Measurements from ENCODE around the gene MED27.

MED27 gene, protein sequence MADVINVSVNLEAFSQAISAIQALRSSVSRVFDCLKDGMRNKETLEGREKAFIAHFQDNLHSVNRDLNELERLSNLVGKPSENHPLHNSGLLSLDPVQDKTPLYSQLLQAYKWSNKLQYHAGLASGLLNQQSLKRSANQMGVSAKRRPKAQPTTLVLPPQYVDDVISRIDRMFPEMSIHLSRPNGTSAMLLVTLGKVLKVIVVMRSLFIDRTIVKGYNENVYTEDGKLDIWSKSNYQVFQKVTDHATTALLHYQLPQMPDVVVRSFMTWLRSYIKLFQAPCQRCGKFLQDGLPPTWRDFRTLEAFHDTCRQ

DNA sequence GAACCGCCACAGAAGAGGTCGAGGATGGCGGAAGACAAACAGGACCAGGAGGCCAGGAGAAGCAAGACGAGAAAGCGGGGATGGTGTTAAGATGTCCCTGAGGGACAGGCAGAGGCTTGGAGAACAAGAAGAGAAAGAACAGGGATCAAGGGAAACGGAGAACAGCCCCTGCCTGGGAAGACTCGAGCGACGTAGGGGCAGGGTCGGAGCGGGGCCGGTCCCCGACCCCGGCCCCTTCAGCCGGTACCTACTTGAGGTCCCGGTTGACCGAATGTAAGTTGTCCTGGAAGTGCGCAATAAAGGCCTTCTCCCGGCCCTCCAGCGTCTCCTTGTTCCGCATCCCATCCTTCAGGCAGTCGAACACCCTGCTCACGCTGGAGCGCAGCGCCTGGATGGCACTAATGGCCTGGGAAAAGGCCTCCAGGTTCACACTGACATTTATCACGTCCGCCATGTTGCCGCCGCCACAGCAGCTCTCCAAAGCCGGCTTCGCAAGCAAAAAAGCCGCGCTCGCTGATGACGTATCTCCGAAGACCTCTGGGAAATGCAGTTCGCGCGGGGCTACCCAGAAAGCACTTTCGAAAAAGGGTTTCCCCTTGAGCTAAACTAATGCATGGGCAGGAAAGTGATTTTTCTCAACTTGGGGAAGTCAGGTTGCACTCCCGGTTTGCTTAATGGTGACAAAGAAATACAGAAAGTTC lies at the start of gene MED27:
Gene MED27, minus strand, starts transcription at position 477 of the 701 bp plus-strand sequence. Its CDS starts 23 bp downstream, at position 454.
- DNase-seq (ENCODE audit: low read depth), result peak; percentile 46

DNA sequence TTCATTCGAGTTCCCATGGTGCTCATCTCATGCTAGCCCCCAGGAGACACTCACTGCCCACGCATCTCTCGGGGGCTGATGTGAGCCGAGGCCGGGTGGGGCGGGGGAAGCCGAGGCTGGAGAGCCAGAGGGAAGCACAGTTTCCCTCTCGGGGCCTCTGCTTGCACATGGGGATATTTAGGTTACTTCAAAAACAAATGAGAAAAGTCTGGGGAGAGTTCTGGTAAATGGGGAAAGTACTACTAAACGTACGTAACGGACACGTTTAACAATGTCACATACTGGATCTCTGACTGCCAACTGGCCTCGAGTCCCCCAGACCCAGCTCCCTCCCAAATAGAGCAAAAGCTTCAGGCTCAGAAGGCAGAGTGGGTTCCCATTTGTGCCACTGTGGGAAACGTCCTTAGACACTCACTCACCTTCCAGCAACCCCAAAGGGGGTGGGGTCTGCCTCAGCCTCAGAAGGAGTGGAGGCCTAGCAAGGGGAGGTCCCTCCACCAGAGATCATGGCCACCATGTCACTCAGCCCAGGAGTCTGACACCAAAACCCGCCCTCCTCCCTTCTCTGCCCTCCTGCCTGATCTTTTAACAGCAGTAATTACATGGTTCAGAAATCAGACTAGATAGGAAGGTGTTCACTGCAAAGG lies 48.3 kb upstream of the MED27 start:
- no peak for DNase-seq (ENCODE audit: low read depth)

DNA sequence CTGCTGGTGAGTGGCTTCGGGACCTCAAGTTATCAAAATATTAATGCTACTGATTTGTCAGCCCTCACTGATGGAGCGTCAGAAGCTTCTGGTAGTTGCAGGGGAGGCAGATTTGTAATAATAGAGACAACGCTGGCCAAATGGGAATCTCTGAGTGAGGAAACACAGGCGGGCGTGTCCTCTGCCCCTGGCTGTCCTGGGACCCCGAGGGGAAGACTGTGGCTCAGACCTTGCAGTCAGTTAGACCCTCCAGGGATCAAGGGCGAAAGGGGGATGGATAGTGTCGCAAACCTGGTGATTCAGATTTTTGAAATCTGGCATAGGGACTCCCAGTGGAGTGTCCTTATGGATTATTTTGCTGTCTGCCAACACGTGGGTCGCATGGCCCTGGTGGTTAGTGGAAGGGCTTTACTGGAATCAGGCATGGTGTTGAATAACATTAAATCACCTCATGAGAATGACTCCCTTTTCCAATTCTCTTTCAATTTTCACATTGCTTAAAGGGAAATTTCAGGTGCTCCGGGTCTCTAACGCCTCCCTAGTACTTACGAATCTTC lies 47.1 kb upstream of the MED27 start:
- no peak for DNase-seq (ENCODE audit: low read depth)

DNA sequence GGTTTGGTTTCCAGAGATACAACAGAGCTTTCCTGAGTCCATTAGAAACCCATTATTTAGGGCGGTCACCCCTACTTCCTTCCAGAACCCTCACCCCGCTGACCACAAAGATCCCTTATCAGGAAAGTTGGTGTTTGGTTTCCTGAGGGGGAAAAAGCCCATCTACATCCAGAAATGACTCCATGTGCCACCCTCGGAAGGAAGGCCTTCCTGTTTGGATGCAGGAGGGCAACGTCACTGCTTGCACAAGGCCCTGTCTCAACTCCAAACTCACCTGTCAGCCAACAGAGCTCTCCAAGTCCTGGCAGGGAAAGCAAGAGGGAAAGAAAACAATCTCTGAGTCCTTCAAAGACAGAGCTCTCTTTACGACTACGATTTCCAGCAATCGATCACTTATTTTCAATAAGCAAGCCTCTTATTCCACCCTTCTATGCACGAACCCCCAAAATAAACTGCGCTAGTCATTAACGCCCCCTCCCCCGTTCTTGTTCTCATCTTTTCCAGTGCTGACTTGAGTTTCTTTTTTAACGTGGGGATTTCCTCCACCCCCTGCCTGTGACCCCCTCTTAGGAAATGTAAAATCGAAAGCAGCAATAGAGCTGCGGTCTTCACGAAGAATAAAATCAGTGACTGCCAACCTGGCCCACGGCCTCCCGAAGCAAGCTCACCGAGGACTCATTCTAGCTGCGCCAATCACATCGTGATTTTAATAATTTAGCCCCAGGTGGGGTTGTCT lies 46.4 kb upstream of the MED27 start:
- no peak for DNase-seq (ENCODE audit: low read depth)

DNA sequence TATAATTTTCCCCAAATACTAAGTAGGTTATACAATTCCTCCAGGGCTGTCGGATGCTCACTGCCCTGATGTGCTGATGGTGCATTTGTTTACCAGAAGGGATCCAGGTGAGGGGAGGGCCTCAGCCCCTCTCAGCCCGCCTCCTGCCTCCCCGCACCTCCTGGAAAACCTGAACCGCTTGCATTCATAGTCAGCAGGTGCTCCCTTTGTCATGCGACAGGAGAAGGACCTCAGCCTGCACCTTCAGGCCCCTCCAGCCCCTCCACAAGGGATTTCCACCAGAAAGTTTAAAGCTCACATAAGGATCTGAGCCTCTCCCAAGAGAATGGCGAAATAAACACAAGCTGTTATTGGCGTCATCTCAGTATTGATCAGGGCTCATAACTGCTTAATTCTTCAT lies 45.7 kb upstream of the MED27 start:
- no peak for DNase-seq (ENCODE audit: low read depth)

DNA sequence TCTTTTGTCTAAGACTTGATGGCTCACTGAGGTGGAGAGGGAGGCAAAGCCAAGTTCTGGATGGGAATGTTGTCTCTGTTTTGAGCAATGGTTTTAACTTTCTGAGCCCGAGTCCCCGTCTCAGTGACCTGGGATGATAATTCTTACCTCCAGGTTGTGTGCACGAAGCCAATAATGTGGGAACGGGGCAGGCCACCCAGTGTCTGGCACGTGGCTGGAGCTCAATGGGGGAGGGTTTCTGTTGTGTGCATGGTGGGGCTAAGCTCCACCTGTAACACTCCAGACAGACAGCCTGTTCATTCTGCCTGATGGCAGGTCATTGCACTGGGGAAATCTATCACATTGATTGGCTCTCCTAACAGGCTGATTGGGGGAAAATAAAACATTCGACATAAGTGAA lies 45.1 kb upstream of the MED27 start:
- DNase-seq (ENCODE audit: low read depth), result no peak

DNA sequence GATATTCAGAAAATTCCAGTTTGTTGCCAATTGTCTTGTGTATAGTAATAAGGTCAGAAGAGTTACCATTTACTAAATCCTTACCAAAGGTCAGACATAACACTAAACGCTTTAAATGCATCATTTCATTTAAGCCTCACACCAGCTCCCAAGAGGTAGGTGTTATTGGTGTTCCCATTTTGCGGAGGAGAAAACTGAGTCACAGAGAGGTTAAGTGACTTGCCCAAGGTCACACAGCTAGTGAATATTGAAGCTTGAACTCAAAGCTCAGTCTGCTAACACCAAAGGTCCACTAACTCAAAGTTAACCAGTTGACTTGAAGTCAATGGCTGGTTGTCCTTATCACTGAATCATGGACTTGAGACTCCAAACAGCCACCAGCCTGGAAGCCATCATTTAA lies 41.4 kb upstream of the MED27 start:
- DNase-seq (ENCODE audit: low read depth), result no peak

DNA sequence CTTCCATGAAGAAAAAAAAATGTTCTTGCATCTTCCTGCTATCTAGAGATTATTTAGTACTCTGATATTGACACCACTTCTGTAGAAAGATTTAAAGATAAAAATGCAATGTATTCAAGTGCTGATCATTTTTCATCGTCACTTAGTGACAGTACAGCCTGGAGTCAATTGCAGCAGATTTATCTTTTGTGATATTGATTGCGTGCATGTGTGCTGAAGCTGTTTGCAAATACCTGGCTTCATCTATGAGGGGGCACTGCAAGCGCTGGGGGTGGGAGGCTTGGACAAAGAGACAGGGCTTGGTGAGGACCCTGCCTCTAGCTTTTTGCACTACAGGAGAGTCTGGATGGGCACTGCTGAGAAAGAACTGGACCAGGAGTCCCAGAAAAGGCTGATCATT lies 38.0 kb upstream of the MED27 start:
- no peak for DNase-seq (ENCODE audit: low read depth)

DNA sequence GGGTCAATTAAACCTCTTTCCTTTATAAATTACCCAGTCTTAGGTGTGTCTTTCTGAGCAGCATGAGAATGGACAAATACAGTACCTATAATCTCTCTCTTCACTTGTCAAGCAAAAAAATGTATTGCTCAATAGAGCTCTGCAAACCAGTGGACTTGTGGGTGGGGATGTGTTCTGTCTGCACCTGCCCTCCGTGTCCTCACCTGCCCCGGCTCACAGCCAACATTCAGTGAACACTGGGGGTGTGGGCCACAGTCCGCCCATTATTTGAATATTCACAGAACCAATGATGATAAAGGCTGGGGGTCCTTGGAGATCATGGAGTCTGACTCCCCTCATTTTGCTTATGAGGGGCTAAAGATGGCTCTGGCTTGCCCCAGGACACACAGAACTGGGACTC lies 36.9 kb upstream of the MED27 start:
- DNase-seq (ENCODE audit: low read depth), result no peak

DNA sequence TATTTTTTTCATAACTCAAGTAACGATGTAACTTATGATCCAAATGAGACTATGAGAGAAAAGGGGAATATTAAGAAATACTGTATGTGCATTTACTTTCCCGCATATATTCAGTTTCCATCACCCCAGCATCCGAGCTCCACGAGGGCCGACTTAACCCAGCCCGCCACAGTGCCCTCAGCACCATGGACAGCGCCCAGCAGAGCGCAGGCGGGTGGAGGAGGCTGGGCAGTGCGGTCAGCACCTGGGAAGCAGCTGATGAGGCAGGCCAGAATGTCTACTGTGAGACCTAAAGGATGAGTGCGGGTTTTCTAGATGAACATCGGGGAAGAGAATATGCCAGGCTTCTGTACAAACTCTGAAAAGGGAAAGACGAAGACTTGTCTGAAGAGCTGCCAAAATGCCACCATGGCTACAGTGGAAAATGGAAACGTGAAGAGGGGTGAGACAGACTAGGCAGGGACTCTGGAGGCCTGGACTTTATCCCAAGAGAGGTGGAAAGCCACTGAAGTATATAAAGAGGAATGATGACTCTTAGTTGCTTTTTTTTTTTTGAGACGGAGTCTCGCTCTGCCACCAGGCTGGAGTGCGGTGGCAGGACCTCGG lies 34.5 kb upstream of the MED27 start:
- DNase-seq (ENCODE audit: low read depth), result no peak

DNA sequence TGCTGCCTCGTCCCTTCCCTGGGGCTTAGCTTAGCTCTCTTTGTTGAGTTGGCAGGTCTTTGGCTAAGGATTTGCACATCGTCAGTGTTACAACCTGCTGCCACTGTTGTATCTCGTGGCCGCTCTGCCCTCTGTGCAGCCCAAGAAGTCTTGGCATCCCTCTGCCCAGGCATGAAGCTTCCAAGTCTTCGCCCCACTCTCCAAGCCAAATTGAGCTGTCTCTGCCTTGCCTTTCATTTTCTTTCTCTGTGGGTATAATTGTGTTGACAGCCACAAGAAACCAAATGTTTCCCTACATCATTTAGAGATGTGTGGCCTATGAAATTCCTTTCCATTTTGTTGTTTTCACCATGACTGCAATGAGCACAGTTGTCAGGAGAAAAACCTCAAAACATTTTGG lies 29.6 kb upstream of the MED27 start:
- DNase-seq (ENCODE audit: low read depth), result no peak

DNA sequence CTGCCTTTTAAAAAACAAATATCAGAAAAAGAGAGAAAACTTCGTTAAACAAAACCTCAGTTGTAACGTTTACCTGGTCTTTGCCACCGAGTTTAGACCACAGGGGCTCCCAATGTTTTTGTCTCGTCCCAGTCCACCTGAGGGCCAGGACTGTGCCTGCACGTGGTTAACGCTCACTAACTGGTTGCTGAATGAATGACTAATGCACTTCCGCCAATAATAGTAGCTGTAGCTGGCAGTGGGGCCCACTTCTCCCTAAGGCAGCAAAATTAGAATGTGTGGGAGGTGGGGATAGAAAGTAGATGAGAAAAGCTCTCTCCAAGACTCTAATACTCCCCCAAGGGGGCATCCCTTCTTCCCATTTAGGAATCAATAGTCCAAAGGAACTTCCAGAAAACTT lies 29.1 kb upstream of the MED27 start:
- DNase-seq (ENCODE audit: low read depth), result no peak

DNA sequence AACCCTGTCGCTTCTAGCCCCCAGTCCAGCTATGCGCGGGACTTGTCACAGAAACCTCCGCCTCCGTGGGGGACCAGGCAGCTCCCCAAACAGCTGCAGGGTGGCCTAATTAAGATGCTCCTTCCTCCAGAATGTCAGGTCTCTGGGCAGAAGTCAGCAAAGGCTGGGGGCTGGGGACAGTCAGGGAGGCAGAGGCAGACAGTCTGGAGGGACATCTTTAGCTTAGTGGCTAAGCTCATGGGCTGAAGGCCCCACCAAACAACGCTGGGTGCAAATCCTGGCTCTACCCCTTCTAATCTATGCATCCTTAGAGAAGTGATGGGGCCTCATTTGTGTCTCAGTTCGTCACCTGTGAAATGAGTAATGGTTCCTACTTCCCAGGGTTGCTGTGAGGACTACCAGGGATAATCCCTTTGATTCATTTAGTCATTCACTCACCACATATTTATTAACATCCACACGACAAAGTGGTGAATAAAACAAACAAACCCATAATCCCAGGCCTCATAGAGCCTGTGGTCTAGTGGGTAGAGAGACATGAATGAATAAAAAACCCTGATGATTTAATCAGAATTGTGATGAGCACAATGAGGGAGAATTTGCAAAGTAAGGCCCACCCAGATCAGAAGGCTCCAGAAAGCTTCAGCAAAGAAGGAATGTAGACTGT lies 20.2 kb upstream of the MED27 start:
- no peak for DNase-seq (ENCODE audit: low read depth)

DNA sequence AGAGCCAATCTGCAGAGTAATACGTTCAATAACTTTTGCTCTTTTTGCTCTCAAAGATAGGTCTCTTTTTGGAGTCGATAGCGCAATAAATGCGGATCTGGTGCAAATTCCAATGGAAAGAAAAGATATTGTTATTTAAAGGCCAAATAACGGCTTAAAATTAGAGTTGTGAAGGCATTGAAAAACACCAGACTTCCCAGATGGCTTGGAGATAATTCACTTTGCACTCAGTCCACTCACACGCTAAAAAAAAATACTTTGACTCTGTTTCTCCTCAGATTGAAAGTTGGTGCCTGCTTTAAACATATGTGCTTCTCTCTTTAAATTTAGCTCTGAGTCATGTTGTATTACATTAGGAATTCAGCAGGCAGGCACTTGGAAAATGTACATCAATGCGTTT lies 19.5 kb upstream of the MED27 start:
- DNase-seq (ENCODE audit: low read depth), result no peak

DNA sequence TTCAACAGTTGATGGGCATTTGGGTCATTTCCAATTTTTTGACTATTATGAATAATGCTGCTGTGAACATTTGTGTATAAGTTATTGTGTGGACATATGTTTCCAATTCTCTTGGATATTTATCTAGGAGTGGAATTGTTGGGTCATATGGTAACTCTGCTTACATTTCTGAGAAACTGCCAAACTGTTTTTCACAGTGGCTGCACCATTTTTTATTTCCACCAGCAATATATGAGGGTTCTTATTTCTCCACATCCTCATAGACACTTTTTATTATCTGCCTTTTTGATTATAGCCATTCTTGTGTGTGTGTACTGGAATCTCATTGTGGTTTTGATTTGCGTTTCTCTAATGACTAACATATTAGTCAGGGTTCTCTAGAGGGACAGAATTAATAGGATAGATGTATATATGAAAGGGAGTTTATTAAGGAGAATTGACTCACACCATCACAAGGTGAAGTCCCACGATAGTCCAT lies 14.7 kb upstream of the MED27 start:
- peak; percentile 41 for DNase-seq (ENCODE audit: low read depth)

DNA sequence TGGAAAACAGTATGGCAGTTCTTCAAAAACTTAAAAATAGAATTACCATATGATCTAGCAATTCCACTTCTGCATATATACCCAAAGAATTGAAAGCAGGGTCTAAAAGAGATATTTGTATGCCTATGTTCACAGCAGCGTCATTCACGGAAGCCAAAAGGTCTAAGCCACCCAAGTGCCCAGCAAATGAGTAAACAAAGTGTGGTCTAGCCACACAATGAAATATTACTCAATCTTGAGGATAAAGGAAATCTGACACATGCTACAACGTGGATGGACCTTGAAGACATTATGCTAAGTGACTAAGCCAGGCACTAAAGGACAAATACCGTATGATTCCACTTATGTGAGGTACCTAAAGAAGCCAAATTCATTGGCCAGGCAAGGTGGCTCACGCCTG lies 11.1 kb upstream of the MED27 start:
- no peak for DNase-seq (ENCODE audit: low read depth)

DNA sequence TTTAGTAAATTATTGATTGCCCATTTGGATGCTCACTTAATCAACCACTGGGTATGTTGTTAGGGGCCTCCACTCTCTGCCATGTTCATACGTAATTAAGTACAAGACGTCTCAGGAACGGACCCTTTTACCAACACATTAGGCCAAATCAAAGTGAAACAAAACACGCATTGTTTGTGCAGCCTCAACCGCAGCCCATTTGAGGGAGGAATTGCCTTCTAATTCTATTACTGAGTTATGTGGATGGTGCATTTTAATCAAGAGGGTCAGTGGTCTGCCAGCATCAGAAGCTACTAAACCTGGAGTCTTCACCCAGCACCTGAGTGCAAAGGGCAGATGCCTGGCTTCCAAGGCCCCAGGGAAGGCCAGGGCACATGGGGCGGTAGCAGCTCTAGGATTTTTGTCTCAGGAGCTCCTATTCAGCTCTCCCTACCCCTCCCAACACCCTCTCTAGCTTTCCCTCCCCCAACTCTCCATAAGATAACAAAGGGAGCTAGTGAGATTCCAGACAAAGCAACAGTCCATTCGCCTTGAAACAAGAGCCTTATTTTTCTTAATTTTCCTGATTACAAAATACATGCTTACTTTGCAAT lies 7.9 kb upstream of the MED27 start:
- DNase-seq (ENCODE audit: low read depth), result no peak

DNA sequence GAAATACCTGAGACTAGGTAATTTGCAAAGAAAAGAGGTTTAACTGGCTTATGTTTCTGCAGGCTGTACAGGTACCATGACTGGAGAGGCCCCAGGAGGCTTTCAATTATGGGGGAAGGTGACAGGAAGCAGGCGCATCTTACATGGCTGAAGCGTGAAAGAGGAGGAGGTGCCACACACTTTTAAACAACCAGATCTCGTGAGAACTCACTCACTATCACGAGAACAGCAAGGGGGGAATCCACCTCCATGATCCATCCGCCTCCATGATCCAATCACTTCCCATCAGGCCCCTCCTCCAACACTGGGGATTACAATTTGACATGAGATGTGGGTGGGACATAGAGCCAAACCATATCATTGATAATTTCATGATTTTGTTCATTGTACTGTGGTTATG lies 2.5 kb upstream of the MED27 start:
- no peak for DNase-seq (ENCODE audit: low read depth)

DNA sequence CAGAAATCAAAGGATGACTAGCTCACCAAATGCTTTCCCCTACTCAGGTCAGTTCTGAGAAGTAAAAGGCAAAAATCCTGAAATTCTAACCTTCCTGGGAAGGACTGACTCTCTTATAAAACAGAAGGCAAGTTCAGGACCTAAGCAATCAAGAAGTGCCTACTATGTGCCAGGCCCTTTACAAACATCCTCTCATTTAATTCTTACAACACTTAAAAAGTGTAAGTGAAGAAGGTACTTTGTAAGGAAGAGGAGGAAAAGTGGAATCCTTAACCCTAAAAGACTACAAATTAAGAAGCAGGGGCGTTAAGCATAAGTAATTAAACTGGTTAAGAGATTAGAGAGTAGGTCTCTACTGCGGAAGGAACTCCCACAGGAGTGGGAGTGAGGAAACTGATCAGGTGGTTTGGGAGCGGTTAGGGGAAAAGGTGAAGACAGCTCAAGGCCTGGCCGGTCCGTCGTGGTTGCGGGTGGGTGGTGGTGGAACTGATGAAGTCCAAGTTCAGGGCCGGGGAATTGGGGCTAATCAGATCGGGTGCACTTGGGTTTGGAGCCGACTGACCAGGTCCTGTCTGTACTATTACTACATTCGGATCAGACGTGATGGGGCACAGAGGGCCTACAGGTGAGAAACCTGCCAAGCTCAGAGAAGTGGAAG lies 839 bp downstream of the MED27 start:
- no peak for DNase-seq (ENCODE audit: low read depth)

All from GM04503 (cell line).